Panc1 (cell line): ENCODE measurements around the gene SULT6B1. TPM values are rescaled to one million over a fixed set of nuclear protein-coding genes. Genes with fewer than 3 reads are reported as not detected.

Source experiments
- ATAC-seq: fragments of 200-7000 bp; cut with Tn5 transposase; 2 replicates; pipeline ENCODE4 v1.9.1; 2020; ENCODE audit warnings: mild to moderate bottlenecking, moderate library complexity
- BruUV-seq: library from RNA; stranded (reverse); fragments of 400-500 nt; replicated peaks from 2 replicates; lab custom pipeline; 2021; lab: Mats Ljungman, UMichigan
- CTCF ChIA-PET: fragments of 300-600 bp; sonication (Branson Sonifier 250); formaldehyde crosslinking; loops from one replicate; lab custom pipeline; 2022; ENCODE audit warnings: antibody characterized with exemption; lab: Charles Lee
- POLR2A ChIA-PET: fragments of 300-600 bp; sonication (Branson Sonifier 250); formaldehyde crosslinking; loops from one replicate; lab custom pipeline; 2022; ENCODE audit warnings: antibody characterized with exemption; lab: Charles Lee
- DNase-seq: peaks from one replicate; pipeline ENCODE4 v3.0.0-alpha.2; 2010; ENCODE audit warnings: low read depth, low spot score
- H3K27ac ChIP-seq: 2 replicates; pipeline ENCODE4 v1.5.1; 2011; ENCODE audit warnings: mild to moderate bottlenecking, low read length, inconsistent platforms
- H3K27me3 ChIP-seq: fragments of 200-500 bp; sonication (Bioruptor generic); 2 replicates; pipeline ENCODE4 v1.6.0; 2014; ENCODE audit warnings: low read length, inconsistent platforms; ENCODE audit not compliant: control insufficient read depth, insufficient read depth
- H3K36me3 ChIP-seq: fragments of 200-500 bp; sonication (Bioruptor generic); 2 replicates; pipeline ENCODE4 v1.5.1; 2014; ENCODE audit warnings: inconsistent platforms, mild to moderate bottlenecking, low read length, moderate library complexity; ENCODE audit not compliant: control insufficient read depth, insufficient read depth
- H3K4me1 ChIP-seq: 2 replicates; pipeline ENCODE4 v1.5.1; 2011; ENCODE audit warnings: inconsistent platforms, mild to moderate bottlenecking, low read length, moderate library complexity; ENCODE audit not compliant: control insufficient read depth, insufficient read depth
- H3K4me3 ChIP-seq, 2 experiments: 2 replicates each; pipeline ENCODE4 v1.5.1; 2011 to 2012; ENCODE audit warnings: low read depth in 2 of 2, low read length in 2 of 2, mild to moderate bottlenecking in 2 of 2, inconsistent platforms in 1 of 2, moderate library complexity in 1 of 2
- H3K9me3 ChIP-seq: fragments of 200-500 bp; sonication (Bioruptor generic); 2 replicates; pipeline ENCODE4 v1.5.1; 2014; ENCODE audit warnings: low read depth, mild to moderate bottlenecking, inconsistent platforms, low read length, moderate library complexity; ENCODE audit not compliant: control insufficient read depth, insufficient read depth
- POLR2AphosphoS5 ChIP-seq: IDR thresholded peaks from 2 replicates; pipeline ENCODE4 v1.6.1; 2012; ENCODE audit warnings: mild to moderate bottlenecking, low read depth, low read length, moderate library complexity
- SIN3A ChIP-seq: IDR thresholded peaks from 2 replicates; pipeline ENCODE4 v1.6.1; 2012; ENCODE audit warnings: low read depth, mild to moderate bottlenecking, low read length, moderate library complexity, borderline replicate concordance; ENCODE audit not compliant: insufficient read depth
- TCF7L2 ChIP-seq: IDR thresholded peaks from 2 replicates; pipeline ENCODE4 v1.6.1; 2011; ENCODE audit warnings: mild to moderate bottlenecking, low read depth, low read length, inconsistent platforms
- in situ Hi-C: cut with HindIII; loops from 2 replicates; pipeline ENCODE4 v1.10.0; 2016; ENCODE audit warnings: low sequenced_read_pairs, low pct_unique_long_range_greater_than_20kb
- intact Hi-C: fragments of 100-400 bp; cut with micrococcal nuclease; formaldehyde crosslinking; loops from one replicate; pipeline ENCODE4 v1.10.0; 2022; ENCODE audit not compliant: unreplicated experiment
- total RNA-seq: library from RNA; stranded (reverse); gene quantifications from one replicate; pipeline ENCODE4 v1.2.1, GENCODE V29; 2021; ENCODE audit not compliant: unreplicated experiment
- TF ChIP-seq, protein P1 (sequence below): fragments of 450-650 bp; IDR thresholded peaks from 2 replicates; pipeline ENCODE4 v1.5.1; 2017; ENCODE audit warnings: mild to moderate bottlenecking
- TF ChIP-seq, protein P2 (sequence below), 2 experiments: IDR thresholded peaks; 2 replicates each; pipeline ENCODE4 v1.6.1; 2011 to 2012; ENCODE audit warnings: low read depth in 2 of 2, control low read depth in 1 of 2, low read length in 1 of 2, mild to moderate bottlenecking in 1 of 2, moderate library complexity in 1 of 2; ENCODE audit not compliant: insufficient read depth in 1 of 2

SULT6B1 gene
- total RNA-seq, 1 experiment from 2014 or later: not detected

DNA sequence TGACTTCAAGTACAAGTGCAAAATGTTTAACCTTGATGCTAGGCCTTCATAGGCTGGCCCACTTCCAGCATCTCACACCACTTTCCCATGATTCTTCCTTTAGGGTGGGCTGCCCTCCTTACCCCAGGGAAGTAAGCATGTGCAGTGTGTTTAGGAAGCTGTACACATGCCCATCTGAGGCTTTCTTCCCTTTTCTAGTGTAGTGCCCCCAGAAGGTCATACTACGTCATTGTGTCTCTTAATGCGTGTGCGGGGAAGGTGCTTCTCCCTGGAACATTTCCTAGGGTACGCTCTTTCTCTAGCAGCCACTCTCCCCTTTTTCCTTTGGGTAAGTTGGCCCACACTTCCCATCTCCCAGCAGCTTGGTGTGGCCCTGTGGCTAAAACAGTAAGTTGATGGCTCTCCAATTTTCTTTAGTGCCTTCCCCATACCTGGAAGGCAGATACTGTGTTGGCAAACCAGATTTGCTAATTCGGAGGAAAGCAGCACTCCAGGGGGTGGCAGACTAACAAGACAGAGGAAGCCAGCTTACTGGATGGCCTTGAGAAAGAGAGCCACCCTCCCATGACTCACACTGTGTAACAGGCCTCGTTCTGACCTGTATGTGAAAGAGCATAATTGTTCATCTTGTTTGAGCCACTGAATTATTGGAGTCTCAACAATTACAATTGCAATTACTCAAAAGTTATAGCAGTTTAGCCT is 1.1 kb upstream of the SULT6B1 start:
- intact Hi-C loops: no loop called here

DNA sequence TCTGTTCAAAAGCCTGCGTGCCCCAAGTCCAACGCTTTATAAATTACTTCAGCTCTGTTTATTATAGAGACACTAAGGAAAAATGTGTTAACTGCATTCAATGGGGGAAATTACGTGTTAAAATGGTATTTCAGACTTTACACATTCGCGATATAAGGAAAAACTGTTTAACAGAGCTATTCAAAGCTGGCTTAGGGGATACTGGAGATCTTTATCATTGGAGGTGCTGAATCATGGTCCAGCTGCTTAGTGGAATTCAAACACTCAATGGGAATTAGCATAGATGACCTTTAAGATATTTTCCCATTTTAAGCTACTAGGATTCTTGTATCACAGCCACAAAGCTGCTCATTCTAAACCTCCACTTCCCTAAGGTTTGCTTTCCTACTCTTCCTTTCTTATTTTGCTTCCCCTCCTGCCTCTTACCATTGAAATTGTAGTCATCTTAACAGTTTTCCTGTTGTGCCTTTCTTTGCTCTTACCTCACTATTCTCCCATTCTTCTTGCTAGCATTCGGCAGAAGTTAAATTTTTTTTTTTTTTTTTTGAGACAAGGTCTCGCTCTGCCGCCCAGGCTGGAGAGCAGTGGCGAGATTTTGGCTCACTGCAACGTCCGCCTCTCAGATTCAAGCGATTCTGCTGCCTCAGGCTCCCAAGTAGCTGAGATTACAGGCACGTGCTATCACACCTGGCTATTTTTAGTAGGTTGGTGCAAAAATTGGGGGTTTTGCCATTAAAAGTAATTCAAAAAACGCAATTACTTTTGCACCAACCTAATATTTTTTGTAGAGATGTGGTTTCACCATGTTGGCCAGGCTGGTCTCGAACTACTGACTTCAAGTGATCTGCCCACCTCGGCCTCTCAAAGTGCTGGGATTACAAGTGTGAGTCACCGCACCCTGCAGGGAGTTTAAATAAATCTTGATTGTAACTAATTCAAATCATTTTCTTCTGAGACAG is 6.5 kb downstream of the SULT6B1 start:
- POLR2A ChIA-PET: no interaction called here
- Histone ChIP-seq H3K36me3 (no peaks in the 10 kb centered on the region), H3K4me1 (no peaks in the 10 kb centered on the region), H3K9me3 (no peaks in the 10 kb centered on the region), H3K27me3 (no peaks in the 10 kb centered on the region), H3K4me3 (no peak overlapping the region), H3K27ac (no peak overlapping the region)
- in situ Hi-C loops: no loop called here
- peak; percentile 53; the same call in 1 of the 2 replicates for ATAC-seq
- intact Hi-C loops: no loop called here
- TF ChIP-seq POLR2AphosphoS5 (no peak), SIN3A (no peak), TCF7L2 (no peak)
- TF ChIP-seq, protein P1, sequence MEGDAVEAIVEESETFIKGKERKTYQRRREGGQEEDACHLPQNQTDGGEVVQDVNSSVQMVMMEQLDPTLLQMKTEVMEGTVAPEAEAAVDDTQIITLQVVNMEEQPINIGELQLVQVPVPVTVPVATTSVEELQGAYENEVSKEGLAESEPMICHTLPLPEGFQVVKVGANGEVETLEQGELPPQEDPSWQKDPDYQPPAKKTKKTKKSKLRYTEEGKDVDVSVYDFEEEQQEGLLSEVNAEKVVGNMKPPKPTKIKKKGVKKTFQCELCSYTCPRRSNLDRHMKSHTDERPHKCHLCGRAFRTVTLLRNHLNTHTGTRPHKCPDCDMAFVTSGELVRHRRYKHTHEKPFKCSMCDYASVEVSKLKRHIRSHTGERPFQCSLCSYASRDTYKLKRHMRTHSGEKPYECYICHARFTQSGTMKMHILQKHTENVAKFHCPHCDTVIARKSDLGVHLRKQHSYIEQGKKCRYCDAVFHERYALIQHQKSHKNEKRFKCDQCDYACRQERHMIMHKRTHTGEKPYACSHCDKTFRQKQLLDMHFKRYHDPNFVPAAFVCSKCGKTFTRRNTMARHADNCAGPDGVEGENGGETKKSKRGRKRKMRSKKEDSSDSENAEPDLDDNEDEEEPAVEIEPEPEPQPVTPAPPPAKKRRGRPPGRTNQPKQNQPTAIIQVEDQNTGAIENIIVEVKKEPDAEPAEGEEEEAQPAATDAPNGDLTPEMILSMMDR: no peak
- TF ChIP-seq, protein P2, sequence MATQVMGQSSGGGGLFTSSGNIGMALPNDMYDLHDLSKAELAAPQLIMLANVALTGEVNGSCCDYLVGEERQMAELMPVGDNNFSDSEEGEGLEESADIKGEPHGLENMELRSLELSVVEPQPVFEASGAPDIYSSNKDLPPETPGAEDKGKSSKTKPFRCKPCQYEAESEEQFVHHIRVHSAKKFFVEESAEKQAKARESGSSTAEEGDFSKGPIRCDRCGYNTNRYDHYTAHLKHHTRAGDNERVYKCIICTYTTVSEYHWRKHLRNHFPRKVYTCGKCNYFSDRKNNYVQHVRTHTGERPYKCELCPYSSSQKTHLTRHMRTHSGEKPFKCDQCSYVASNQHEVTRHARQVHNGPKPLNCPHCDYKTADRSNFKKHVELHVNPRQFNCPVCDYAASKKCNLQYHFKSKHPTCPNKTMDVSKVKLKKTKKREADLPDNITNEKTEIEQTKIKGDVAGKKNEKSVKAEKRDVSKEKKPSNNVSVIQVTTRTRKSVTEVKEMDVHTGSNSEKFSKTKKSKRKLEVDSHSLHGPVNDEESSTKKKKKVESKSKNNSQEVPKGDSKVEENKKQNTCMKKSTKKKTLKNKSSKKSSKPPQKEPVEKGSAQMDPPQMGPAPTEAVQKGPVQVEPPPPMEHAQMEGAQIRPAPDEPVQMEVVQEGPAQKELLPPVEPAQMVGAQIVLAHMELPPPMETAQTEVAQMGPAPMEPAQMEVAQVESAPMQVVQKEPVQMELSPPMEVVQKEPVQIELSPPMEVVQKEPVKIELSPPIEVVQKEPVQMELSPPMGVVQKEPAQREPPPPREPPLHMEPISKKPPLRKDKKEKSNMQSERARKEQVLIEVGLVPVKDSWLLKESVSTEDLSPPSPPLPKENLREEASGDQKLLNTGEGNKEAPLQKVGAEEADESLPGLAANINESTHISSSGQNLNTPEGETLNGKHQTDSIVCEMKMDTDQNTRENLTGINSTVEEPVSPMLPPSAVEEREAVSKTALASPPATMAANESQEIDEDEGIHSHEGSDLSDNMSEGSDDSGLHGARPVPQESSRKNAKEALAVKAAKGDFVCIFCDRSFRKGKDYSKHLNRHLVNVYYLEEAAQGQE (IDR thresholded peaks at IDR 0.05; ENCODE audit: insufficient read depth in 1 of 2, low read depth in 2 of 2, low read length in 1 of 2): no peak
- no TSS peak for BruUV-seq
- DNase-seq: no peak
- CTCF ChIA-PET: no interaction called here

More for the DNA sequence above, 1.1 kb upstream of the SULT6B1 start:
- ChIA-PET CTCF (no interaction called here), POLR2A (interaction anchor here (0.6 kb wide), 1 partner anchor 19 kb away, joined by 10 read pairs; no protein-coding TSS in a partner anchor)
- no peak overlapping the region; the same call in 1 of the 2 replicates for H3K27ac ChIP-seq
- 0 out of 2 replicates have a peak, but pooled peaks cover 4% of the 10 kb centered on the region for H3K4me1 ChIP-seq
- in situ Hi-C loops: no loop called here
- no peaks in the 10 kb centered on the region for H3K9me3 ChIP-seq
- ATAC-seq: peak; percentile 82
- no peak for TF ChIP-seq TCF7L2
- no peaks in the 10 kb centered on the region for H3K27me3 ChIP-seq
- no peaks in the 10 kb centered on the region for H3K36me3 ChIP-seq
- no peak overlapping the region for H3K4me3 ChIP-seq
- BruUV-seq: no TSS peak
- peak; percentile 48 for DNase-seq
